ENCODE results near the gene BIRC2. TPM values are rescaled to one million over a fixed set of nuclear protein-coding genes. Genes with fewer than 3 reads are reported as not detected.

The BIRC2 gene
- total and polyA plus RNA-seq, 3 donors from 2014 or later = 41.3 to 73.1 (median 62.7) TPM

- Histone ChIP-seq H3K36me3 (ENCODE audit: low read depth, missing control alignments) (no peaks in the 10 kb centered on the region), H3K4me3 (no peak overlapping the region), H3K4me1 (no peaks in the 10 kb centered on the region), H3K9me3 (no peaks in the 10 kb centered on the region), H3K27me3 (no peaks in the 10 kb centered on the region), H3K27ac (no peak overlapping the region)
- TF ChIP-seq, protein P1, sequence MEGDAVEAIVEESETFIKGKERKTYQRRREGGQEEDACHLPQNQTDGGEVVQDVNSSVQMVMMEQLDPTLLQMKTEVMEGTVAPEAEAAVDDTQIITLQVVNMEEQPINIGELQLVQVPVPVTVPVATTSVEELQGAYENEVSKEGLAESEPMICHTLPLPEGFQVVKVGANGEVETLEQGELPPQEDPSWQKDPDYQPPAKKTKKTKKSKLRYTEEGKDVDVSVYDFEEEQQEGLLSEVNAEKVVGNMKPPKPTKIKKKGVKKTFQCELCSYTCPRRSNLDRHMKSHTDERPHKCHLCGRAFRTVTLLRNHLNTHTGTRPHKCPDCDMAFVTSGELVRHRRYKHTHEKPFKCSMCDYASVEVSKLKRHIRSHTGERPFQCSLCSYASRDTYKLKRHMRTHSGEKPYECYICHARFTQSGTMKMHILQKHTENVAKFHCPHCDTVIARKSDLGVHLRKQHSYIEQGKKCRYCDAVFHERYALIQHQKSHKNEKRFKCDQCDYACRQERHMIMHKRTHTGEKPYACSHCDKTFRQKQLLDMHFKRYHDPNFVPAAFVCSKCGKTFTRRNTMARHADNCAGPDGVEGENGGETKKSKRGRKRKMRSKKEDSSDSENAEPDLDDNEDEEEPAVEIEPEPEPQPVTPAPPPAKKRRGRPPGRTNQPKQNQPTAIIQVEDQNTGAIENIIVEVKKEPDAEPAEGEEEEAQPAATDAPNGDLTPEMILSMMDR (IDR thresholded peaks at IDR 0.05) = no peak
- TF ChIP-seq POLR2A (IDR thresholded peaks at IDR 0.05) = no peak
- intact Hi-C loops (cut with DNase I; ENCODE audit: low total_unique reads) = no loop called here
- WGBS, 2 donors = 47 to 64% methylated on average over 5 of the region's 5 CpGs
- no peak for DNase-seq
These were observed 63.4 kb downstream of the BIRC2 start for GRCh38 chr11:102410382-102410784.

DNA sequence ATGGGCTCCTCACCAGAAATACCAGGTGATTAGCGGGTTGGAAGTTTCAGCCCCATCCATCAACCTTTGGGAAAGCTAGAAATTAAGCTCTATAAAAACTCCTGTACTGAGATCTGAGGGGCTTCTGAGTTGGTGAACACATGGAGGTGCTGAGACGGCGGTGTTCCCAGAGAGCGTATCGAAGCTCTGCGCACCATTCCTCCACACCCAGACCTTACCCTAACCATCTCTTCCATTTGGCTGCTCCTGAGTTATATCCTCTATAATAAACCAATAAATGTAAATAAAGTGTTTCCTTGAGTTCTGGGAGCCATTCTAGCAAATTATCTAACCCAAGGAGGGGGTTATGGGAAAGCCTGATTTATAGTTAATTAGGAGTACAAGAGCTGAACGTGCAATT lies 64.1 kb downstream of the BIRC2 start:
- Histone ChIP-seq H3K4me1 (no peaks in the 10 kb centered on the region), H3K27ac (no peak overlapping the region), H3K9me3 (no peaks in the 10 kb centered on the region), H3K4me3 (no peak overlapping the region), H3K36me3 (ENCODE audit: low read depth, missing control alignments) (no peaks in the 10 kb centered on the region), H3K27me3 (no peaks in the 10 kb centered on the region)
- DNase-seq = no peak
- intact Hi-C loops (cut with DNase I; ENCODE audit: low total_unique reads) = no loop called here
- no peak for TF ChIP-seq POLR2A (IDR thresholded peaks at IDR 0.05)
- TF ChIP-seq, protein P1 (IDR thresholded peaks at IDR 0.05) = no peak
- 92 to 93% methylated on average over 7 of the region's 7 CpGs for WGBS, 2 donors

DNA sequence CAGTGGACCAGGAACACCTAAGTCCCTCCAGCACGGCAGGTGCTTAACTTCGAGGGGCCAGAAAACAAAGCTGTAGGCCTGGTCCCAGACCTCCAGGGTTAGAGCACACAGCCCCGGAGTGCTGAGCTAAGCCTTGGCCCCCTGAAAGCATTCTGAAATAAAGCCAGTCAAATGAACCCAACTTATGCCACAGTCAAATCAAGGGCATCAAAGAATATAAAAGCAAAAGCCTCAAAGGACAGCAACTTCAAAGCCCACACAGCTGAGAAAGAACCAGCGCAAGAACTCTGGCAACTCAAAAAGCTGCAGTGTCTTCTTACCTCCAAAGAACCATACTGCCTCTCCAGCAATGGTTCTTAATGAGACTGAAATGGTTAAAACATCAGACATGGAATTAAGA lies 66.5 kb downstream of the BIRC2 start:
- H3K36me3 ChIP-seq (ENCODE audit: low read depth, missing control alignments) = no peaks in the 10 kb centered on the region
- WGBS, 2 donors = 90 to 95% methylated on average over 4 of the region's 4 CpGs
- intact Hi-C loops (cut with DNase I; ENCODE audit: low total_unique reads) = no loop called here
- H3K9me3 ChIP-seq = no peaks in the 10 kb centered on the region
- no peak overlapping the region for H3K4me3 ChIP-seq
- TF ChIP-seq POLR2A (IDR thresholded peaks at IDR 0.05) = no peak
- TF ChIP-seq, protein P1 (IDR thresholded peaks at IDR 0.05) = no peak
- H3K27me3 ChIP-seq = no peaks in the 10 kb centered on the region
- H3K4me1 ChIP-seq = no peaks in the 10 kb centered on the region
- DNase-seq = no peak
- no peak overlapping the region for H3K27ac ChIP-seq

GRCh38 chr11:102414559-102414958 lies 67.5 kb downstream of the BIRC2 start:
- no peaks in the 10 kb centered on the region for H3K27me3 ChIP-seq
- H3K4me3 ChIP-seq = no peak overlapping the region
- WGBS, 2 donors = 80 to 90% methylated on average over 2 of the region's 2 CpGs
- intact Hi-C loops (cut with DNase I; ENCODE audit: low total_unique reads) = no loop called here
- H3K9me3 ChIP-seq = no peaks in the 10 kb centered on the region
- H3K4me1 ChIP-seq = no peaks in the 10 kb centered on the region
- TF ChIP-seq, protein P1 (IDR thresholded peaks at IDR 0.05) = no peak
- no peak overlapping the region for H3K27ac ChIP-seq
- H3K36me3 ChIP-seq (ENCODE audit: low read depth, missing control alignments) = no peaks in the 10 kb centered on the region
- DNase-seq = no peak

- Histone ChIP-seq H3K4me1 (no peaks in the 10 kb centered on the region), H3K9me3 (no peaks in the 10 kb centered on the region), H3K27me3 (no peaks in the 10 kb centered on the region), H3K4me3 (no peak overlapping the region), H3K27ac (no peak overlapping the region), H3K36me3 (ENCODE audit: low read depth, missing control alignments) (no peaks in the 10 kb centered on the region)
- no peak for DNase-seq
- TF ChIP-seq, protein P1 (IDR thresholded peaks at IDR 0.05) = no peak
- TF ChIP-seq POLR2A (IDR thresholded peaks at IDR 0.05) = no peak
- 77 to 81% methylated on average over 1 of the region's 1 CpG for WGBS, 2 donors
- intact Hi-C loops (cut with DNase I; ENCODE audit: low total_unique reads) = no loop called here
These were observed 68.4 kb downstream of the BIRC2 start for GRCh38 chr11:102415304-102415916.

Measured in testis (tissue), 3 donors.